GM18868 (cell line): ENCODE measurements around the gene HSPB3.
"Not testable (repeated sequence)": the region's sequence is repeated elsewhere in the genome, so short reads cannot be mapped to it uniquely, and the experiment has no call there.

ENCODE experiments used
- ATAC-seq: cut with Tn5 transposase; IDR thresholded peaks from one replicate; pipeline ENCODE4 v1.9.1; 2021; ENCODE audit warnings: mild to moderate bottlenecking, moderate library complexity; ENCODE audit not compliant: unreplicated experiment

Gene HSPB3

DNA sequence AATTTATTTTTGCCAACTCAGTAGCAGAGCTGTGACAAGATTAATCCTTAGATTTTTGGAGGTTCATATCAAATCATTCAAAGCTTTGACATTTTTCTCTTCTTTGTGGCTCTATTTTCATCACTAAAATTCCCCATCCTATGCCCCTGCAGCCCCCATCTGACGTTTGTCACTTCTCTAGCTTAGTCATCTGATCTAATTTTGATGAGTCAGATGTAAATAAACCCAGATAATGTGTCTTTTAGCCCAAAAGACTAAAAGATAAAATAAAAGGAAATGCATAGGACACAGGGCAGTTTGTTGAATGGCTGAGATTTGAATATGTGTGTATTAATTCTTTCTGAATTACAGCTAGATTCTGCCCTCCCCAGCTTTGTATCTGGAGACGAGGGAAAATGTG, 897 bp upstream of the HSPB3 start:
- no peak for ATAC-seq

- no peak for ATAC-seq
These were observed 1.8 kb downstream of the HSPB3 start for GRCh38 chr5:54457094-54457862.

DNA sequence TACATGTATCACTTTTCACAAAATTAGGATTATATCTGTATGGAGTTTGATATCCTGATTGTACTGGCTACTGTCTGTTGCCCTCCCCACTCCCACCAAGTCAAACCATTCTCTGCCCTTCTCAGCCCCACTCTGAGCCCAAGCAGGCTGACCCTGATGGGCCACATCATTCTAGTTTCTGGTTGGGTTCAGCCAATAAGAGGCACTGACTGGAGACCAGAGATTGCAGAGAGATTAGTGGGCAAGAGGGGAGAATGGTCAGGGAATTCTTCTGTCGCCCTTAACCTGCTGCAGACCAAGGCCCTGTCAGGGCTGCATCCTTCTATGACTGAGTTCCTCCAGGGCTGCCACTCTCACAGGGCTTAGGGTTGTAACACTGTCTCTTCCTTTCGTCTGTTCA, 2.7 kb downstream of the HSPB3 start:
- no peak for ATAC-seq

- no peak for ATAC-seq
These were observed 4.9 kb downstream of the HSPB3 start for GRCh38 chr5:54460181-54460919.

DNA sequence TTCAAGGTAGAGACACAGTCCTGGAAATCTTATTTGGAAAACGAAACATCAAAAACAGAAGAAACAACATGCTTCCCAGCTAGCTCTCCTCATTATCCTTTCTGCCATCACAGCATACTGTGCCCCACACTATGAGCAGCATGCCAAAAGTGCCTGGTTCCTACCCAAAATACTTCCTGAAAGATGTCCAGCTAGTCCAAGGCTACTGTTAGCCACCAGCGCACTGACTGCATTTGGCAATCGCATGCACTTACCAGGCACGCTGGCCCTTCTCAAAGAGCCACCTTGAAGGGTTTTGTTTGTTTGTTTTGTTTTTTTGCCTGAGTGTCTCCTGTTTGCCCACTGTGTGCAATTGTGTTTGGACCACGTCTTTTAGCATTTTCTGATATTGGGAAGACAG, 6.8 kb downstream of the HSPB3 start:
- no peak for ATAC-seq

GRCh38 chr5:54463713-54464112, 8.2 kb downstream of the HSPB3 start:
- ATAC-seq = no peak

- peak; percentile 98 for ATAC-seq
These were observed 14.1 kb downstream of the HSPB3 start for GRCh38 chr5:54469622-54470021.

- ATAC-seq = no peak
These were observed 14.6 kb downstream of the HSPB3 start for GRCh38 chr5:54470128-54470527.

- no peak for ATAC-seq
These were observed 15.2 kb downstream of the HSPB3 start for GRCh38 chr5:54470677-54471076.

DNA sequence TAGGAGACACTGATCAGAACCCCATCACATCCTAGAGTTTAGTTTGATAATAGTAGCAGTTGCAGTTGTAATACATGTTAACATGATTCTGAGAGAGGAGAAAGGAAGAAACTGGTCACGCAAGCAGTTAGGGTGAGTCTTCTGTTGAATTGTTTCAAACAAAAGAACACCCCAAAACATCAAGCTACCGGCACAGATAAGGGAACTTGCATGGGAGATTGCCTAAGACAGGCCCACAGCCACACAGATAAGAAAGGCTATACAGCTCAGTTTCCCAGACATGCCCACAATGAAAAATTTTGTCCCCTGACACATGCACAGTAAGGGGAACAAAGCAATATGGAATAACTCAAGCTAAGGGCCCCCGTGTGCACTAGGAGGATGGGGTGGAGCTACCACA, 15.9 kb downstream of the HSPB3 start:
- no peak for ATAC-seq

- ATAC-seq = no peak
These were observed 21.2 kb downstream of the HSPB3 start for GRCh38 chr5:54476682-54477081.

- ATAC-seq = no peak
These were observed 22.5 kb downstream of the HSPB3 start for GRCh38 chr5:54477941-54478478.

DNA sequence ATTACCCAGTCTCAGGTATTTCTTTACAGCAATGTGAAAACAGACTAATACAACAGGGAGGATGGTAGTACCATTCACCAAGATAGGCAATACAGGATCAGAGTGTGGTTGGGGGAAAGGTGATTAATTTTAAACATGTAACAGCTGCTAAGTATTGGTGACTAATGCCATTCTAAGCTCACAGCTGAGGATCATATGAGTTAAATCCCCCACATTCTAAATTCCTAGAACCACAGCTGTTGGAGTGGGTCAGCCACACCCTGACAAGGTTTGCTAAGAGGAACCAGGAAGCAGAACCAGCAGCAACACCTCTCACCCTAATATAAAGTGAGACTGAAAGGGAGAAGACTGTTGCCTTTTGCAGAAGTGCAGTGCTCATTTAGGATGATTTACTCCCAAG, 24.8 kb downstream of the HSPB3 start:
- ATAC-seq = no peak

- ATAC-seq = no peak
These were observed 28.9 kb downstream of the HSPB3 start for GRCh38 chr5:54484219-54484894.

DNA sequence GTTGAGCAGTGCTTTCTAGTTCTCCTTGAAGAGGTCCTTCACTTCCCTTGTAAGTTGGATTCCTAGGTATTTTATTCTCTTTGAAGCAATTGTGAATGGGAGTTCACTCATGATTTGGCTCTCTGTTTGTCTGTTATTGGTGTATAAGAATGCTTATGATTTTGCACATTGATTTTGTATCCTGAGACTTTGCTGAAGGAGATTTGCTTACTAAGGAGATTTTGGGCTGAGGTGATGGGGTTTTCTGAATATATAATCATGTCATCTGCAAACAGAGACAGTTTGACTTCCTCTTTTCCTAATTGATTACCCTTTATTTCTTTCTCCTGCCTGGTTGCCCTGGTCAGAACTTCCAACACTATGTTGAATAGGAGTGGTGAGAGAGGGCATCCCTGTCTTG, 30.2 kb downstream of the HSPB3 start:
- not testable (repeated sequence) for ATAC-seq

DNA sequence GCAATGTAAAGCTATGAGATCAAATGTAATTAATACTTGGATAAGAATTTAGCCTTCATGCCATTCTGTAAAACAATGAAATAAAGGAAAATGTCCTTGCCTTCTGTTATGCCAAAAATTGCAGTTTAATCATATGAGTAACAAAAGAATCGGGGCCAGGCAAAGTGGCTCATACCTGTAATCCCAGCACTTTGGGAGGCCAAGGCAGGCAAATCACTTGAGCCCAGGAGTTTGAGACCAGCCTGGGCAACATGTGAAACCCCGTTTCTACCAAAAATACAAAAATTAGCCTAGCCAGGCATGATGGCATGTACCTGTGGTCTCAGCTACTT, 34.1 kb downstream of the HSPB3 start:
- not testable (repeated sequence) for ATAC-seq

- ATAC-seq = no peak
These were observed 35.8 kb downstream of the HSPB3 start for GRCh38 chr5:54491326-54491725.

DNA sequence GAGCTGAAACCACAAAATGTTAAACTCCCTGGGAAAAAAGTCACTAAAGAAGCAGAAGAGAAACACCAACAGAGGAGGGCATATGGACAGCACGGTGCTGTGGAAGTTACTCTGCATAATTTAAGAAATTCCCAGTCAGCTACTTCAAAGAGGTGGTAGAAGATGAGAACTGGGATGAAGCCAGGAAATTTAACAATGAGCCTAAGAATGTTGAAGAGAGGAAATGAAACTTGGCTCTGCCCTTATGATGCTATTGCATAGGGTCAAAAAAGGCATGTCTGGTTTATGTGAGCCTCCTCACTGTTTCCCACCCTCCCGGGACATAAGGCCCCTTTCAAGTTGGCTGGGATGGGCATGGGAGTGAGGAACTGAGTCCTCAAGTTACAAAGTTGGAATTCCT, 36.7 kb downstream of the HSPB3 start:
- ATAC-seq = no peak

GRCh38 chr5:54495027-54495426, 39.5 kb downstream of the HSPB3 start:
- ATAC-seq = no peak
